Duodenal mucosa (tissue), 2 donors: ENCODE results near the gene RIPPLY3.
"Not testable (repeated sequence)": the region's sequence is repeated elsewhere in the genome, so short reads cannot be mapped to it uniquely, and the experiment has no call there.

Experiments
- H3K27ac ChIP-seq: one replicate; pipeline ENCODE4 v1.7.0; 2013; ENCODE audit warnings: low read depth, low read length
- H3K27me3 ChIP-seq, 2 donors: one replicate each; pipeline ENCODE4 v1.7.0; 2013; ENCODE audit warnings: low read length in 2 of 2, control low read depth in 1 of 2; ENCODE audit not compliant: insufficient read depth in 2 of 2, control insufficient read depth in 1 of 2
- H3K36me3 ChIP-seq, 2 donors: one replicate each; pipeline ENCODE4 v1.7.0; 2013; ENCODE audit warnings: low read length in 2 of 2, control low read depth in 1 of 2; ENCODE audit not compliant: insufficient read depth in 2 of 2, control insufficient read depth in 1 of 2
- H3K4me1 ChIP-seq, 2 donors: one replicate each; pipeline ENCODE4 v1.7.0; 2013; ENCODE audit warnings: low read length in 2 of 2, control low read depth in 1 of 2; ENCODE audit not compliant: insufficient read depth in 2 of 2, control insufficient read depth in 1 of 2
- H3K4me3 ChIP-seq, 2 donors: one replicate each; pipeline ENCODE4 v1.7.0; 2013; ENCODE audit warnings: low read length in 2 of 2, low read depth in 1 of 2
- H3K9ac ChIP-seq, 2 donors: one replicate each; pipeline ENCODE4 v1.7.0; 2013; ENCODE audit warnings: low read length in 2 of 2, low read depth in 1 of 2
- H3K9me3 ChIP-seq, 2 donors: one replicate each; pipeline ENCODE4 v1.7.0; 2013; ENCODE audit warnings: low read length in 2 of 2, control low read depth in 1 of 2; ENCODE audit not compliant: control insufficient read depth in 1 of 2

RIPPLY3 gene

GRCh38 chr21:36995285-36995684 is 11.2 kb upstream of the RIPPLY3 start:
- H3K4me1 ChIP-seq, H3K36me3 ChIP-seq, H3K9me3 ChIP-seq, H3K27me3 ChIP-seq, H3K9ac ChIP-seq, H3K4me3 ChIP-seq, H3K27ac ChIP-seq: not testable (repeated sequence)

DNA sequence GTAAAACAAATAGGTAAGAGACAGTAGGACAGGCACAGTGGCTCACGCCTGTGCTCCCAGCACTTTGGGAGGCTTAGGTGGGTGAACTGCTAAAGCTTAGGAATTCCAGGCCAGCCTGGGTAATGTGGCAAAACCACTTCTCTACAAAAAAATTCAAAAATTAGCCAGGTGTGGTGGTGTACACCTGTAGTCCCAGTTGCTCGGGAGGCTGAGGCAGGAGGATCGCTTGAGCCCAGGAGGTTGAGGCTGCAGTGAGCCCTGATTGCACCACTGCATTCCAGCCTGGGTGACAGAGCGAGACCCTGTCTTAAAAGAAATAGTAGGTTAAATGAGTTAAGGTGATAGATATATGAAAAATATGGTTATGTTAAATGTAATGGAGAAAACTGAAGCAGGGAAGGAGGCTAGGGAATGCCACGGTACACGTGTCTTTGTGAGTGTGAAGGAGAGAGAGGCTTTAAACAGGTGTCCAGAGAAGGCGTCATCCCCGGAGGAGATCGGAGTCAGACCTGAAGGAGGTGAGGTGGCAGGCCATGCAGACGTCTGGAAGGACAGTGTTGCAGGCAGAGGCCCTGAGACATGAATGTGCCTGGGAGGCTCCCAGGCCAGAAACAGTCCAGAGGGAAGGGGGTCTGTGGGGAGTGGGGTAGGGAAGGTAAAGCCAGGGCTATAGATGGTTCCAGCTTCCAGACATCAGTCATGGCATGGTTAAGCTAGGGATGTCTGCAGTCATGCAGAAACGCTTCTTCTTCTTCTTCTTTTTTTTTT is 7.2 kb upstream of the RIPPLY3 start:
- no peaks in the 10 kb centered on the region for H3K4me1 ChIP-seq
- H3K4me3 ChIP-seq = no peak overlapping the region
- H3K9me3 ChIP-seq = no peaks in the 10 kb centered on the region
- no peak overlapping the region for H3K9ac ChIP-seq
- no peaks in the 10 kb centered on the region for H3K27me3 ChIP-seq
- H3K27ac ChIP-seq = no peak overlapping the region
- H3K36me3 ChIP-seq = no peaks in the 10 kb centered on the region

DNA sequence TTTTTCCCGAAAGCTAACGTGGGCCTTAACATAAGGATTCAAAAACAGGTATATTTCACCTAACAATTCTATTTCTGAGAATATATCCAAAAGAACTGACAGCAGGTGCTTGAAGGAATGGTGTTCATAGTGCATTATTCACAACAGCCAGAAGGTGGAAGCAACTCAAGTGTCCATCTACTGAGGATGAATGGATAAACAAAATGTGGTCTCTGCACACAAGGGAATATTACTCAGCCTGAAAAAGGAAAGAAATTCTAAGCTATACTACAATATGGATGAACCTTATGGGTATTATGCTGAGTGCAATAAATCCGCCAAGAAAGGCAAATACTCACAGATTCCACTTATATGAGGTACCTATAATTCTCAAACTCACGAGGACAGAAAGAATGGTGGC is 6.1 kb upstream of the RIPPLY3 start:
- no peaks in the 10 kb centered on the region for H3K9me3 ChIP-seq
- H3K4me1 ChIP-seq = no peaks in the 10 kb centered on the region
- no peak overlapping the region for H3K4me3 ChIP-seq
- no peaks in the 10 kb centered on the region for H3K27me3 ChIP-seq
- no peak overlapping the region for H3K27ac ChIP-seq
- H3K36me3 ChIP-seq = no peaks in the 10 kb centered on the region
- H3K9ac ChIP-seq = no peak overlapping the region

DNA sequence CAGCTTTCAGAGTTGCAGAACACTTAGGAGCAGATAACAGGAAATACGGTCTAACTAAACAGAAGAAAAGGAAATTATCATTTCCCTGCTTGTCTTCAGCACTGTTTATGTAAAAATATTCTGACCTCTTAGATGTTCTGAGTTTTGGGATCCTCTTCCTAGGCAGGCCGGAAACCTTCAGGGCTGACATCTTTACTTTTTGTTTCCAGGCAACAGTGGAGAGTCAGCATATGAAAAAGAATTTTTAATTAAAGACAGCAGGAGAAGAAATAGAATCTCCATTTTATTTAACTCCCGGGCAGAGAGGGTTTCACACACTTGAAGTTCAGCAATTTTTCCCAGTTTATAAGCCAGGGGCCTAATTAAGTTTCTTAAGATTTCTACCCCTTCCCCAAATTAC is 5.1 kb upstream of the RIPPLY3 start:
- H3K27ac ChIP-seq = no peak overlapping the region
- no peaks in the 10 kb centered on the region for H3K9me3 ChIP-seq
- no peak overlapping the region for H3K9ac ChIP-seq
- H3K27me3 ChIP-seq = peaks cover 0 to 7% of the 10 kb centered on the region in 2 donors
- H3K4me3 ChIP-seq = no peak overlapping the region
- H3K36me3 ChIP-seq = no peaks in the 10 kb centered on the region
- H3K4me1 ChIP-seq = no peaks in the 10 kb centered on the region

DNA sequence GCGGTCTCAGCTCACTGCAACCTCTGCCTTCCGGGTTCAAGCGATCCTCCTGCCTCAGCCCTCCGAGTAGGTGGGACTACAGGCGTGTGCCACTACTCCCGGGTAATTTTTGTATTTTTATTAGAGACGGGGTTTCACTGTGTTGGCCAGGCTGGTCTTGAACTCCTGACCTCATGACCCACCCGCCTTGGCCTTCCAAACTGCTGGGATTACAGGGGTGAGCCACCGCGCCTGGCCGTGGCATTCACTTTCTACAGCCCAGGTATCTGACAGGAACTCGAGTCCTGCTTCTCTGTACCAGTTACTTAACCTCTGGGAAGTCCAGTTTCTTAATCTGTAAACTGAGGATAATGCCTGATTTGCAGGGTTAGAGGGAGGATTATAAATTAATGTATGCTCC is 3.7 kb upstream of the RIPPLY3 start:
- peaks cover 4 to 11% of the 10 kb centered on the region in 2 donors for H3K27me3 ChIP-seq
- not testable (repeated sequence) for H3K9me3 ChIP-seq

DNA sequence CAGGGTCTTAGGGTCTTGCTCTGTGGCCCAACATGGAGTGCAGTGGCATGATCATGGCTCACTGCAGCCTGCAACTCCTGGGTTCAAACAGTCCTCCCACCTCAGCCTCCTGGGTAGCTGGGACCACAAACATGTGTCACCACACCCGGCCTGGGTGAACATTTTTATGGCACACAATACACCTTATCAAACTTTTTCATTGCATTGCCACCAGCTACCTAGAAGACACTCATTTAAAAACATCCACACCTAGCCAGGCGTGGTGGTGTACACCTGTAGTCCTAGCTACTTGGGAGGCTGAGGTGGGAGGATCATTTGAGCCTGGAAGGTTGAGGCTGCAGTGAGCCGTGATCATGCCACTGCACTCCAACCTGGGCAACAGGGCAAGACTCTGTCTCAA is 2.6 kb upstream of the RIPPLY3 start:
- H3K9me3 ChIP-seq, H3K27ac ChIP-seq, H3K4me1 ChIP-seq, H3K4me3 ChIP-seq, H3K9ac ChIP-seq, H3K36me3 ChIP-seq: not testable (repeated sequence)
- peaks cover 6 to 14% of the 10 kb centered on the region in 2 donors for H3K27me3 ChIP-seq

More for the DNA sequence above, 3.7 kb upstream of the RIPPLY3 start:
- not testable (repeated sequence) for H3K9ac ChIP-seq, H3K36me3 ChIP-seq, H3K27ac ChIP-seq, H3K4me1 ChIP-seq, H3K4me3 ChIP-seq

DNA sequence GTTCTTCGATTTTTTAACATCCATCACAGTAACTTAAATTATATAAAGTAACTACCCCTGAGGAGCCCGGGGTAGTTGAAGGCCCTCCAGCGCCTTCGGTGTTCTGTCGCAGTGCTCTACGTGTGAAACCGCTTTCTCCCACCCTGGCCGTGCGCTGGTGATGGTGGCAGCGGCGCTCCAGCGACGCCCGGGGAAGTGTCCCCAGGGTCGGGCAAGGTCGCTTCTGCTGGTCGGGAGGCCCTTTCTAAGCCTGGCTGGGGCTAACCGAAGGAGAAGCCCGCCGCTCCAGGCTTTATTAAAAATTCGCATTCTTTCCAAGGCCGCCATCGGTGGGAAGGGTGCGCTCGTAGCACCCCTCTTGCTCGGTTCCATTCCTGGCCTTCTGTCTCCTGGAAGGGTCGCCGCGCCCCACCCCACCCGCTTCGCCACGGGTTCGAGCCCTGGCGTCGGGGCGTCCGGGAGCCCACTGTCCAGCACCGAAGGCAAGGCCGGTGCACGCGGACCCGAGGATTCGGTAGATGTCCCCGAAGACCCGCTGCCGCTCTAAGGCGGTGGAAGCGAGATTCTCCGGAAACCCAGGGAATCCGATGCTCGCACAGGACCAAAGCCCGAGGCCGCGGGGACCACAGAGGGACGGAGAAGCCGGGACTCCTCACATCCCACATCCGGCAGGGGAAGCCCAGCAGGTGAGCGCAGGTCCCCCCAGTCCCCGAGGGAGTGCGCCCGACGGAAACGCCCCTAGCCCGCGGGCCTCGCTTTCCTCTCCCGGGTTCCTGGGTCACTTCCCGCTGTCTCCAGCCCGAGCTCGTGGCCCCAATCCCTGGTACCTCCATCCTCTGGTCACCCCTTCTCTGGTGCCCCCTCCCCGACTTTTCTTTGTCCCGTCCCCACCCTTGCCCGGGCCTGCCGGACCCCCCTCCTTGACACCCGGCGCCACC is 685 bp upstream of the RIPPLY3 start:
- H3K9me3 ChIP-seq = no peaks in the 10 kb centered on the region
- peak overlapping the region; percentile 21 to 29 for H3K4me3 ChIP-seq
- peaks cover 0 to 4% of the 10 kb centered on the region in 2 donors for H3K4me1 ChIP-seq
- no peak overlapping the region for H3K27ac ChIP-seq
- no peaks in the 10 kb centered on the region for H3K36me3 ChIP-seq
- no peak overlapping the region for H3K9ac ChIP-seq
- H3K27me3 ChIP-seq = peaks cover 7 to 14% of the 10 kb centered on the region in 2 donors

GRCh38 chr21:37008724-37009123 is 2.2 kb downstream of the RIPPLY3 start:
- Histone ChIP-seq H3K4me3 (no peak overlapping the region), H3K9me3 (no peaks in the 10 kb centered on the region), H3K9ac (no peak overlapping the region), H3K36me3 (no peaks in the 10 kb centered on the region), H3K27ac (no peak overlapping the region), H3K27me3 (peaks cover 7 to 14% of the 10 kb centered on the region in 2 donors), H3K4me1 (peaks cover 0 to 4% of the 10 kb centered on the region in 2 donors)

DNA sequence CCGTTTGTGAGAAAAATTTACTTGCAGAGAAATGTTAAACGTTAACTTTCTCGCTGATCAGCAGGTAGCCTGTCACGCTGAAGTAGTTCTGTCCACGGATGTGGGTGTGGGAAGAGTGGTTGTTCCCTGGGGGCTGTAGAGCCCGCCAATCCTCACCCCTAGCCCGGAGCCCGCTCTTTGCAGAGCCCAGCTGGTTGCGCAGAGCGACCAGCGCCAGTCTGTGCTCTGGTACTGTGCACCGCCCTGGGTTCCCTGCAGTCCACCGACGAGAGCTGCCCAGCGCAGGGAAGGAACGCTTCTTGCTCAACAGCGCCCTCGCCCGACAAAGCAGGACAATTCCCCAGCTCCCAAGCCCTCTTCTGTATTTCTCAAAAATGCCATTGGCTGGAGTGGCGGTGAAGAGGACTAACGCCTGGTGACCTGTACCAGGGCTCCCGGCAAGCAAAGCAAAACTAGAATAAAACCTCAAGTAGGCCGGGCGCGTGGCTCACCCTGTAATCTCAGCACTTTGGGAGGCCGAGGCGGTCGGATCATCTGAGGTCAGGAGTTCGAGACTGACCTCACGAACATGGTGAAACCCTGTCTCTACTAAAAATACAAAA is 3.3 kb downstream of the RIPPLY3 start:
- H3K9ac ChIP-seq = peak overlapping the region in 1 of 2 donors; percentile 77
- no peak overlapping the region for H3K27ac ChIP-seq
- H3K36me3 ChIP-seq = no peaks in the 10 kb centered on the region
- H3K4me3 ChIP-seq = peak overlapping the region; percentile 56 to 72
- H3K9me3 ChIP-seq = no peaks in the 10 kb centered on the region
- H3K4me1 ChIP-seq = peaks cover 0 to 4% of the 10 kb centered on the region in 2 donors
- peaks cover 7 to 14% of the 10 kb centered on the region in 2 donors for H3K27me3 ChIP-seq
